ENCODE data around the gene CIART. TPM values are rescaled to one million over a fixed set of nuclear protein-coding genes. Genes with fewer than 3 reads are reported as not detected.

CIART gene
- total and polyA plus RNA-seq, 10 of the 15 experiments (the other 5 are each of a cell fraction or from before 2014, with no cell fraction given), result 0.44 to 1.4 (median 0.67) TPM

DNA sequence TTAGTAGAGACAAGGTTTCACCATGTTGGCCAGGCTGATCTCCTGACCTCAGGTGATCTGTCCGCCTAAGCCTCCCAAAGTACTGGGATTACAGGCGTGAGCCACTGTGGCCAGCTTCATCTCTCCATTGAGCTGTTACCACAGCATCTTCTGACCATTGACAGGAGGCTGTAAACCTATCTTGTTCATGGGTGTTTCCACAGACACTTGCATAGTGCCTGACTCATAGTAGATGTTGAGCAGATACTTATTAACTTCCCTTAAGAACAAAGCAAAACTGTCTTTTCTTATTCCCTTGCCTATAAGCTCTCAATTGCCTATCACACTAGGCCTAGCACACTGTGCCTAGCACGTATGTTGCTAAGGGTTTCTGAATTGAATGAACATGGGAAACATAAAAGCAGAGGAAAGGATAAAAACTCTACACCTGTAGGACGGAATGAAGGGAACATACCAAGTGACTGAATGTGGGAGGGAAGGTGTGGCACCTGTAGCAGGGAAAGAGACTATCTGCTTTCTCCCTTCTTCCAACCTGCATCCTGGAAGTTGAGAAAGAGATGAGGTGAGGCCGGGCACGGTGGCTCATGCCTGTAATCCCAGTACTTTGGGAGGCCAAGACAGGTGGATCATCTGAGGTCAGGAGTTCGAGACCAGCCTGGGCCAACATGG lies 10.9 kb upstream of the CIART start:
- FAIRE-seq, result no peak
- ChIA-PET CTCF (interaction anchor here (0.6 to 4.3 kb wide), 3 partner anchors 10 to 19 kb away, joined by 3 to 29 read pairs (median 14); partner anchors contain the start of gene CIART), POLR2A (interaction anchor here (1.7 to 1.8 kb wide), 2 partner anchors 9 to 92 kb away, joined by 4 to 6 read pairs; partner anchors contain the start of gene RPRD2), SMC1A (ENCODE audit: uncharacterized antibody, unreplicated experiment) (interaction anchor here (1.3 to 2.4 kb wide), 2 partner anchors 10 to 15 kb away, joined by 5 to 6 read pairs; no protein-coding TSS in a partner anchor), RAD21 (ENCODE audit: unreplicated experiment) (no interaction called here)
- no peaks in the 10 kb centered on the region for H3K9me3 ChIP-seq (replicated peaks; ENCODE audit: control insufficient read depth, insufficient read depth, low read length)
- no peak overlapping the region for H3K4me3 ChIP-seq
- H3K4me1 ChIP-seq (ENCODE audit: control insufficient read depth, insufficient read depth, low read length), result peaks cover 13% of the 10 kb centered on the region
- BruUV-seq (replicated peaks), result no TSS peak
- no peak overlapping the region for H3K4me2 ChIP-seq (ENCODE audit: control insufficient read depth, insufficient read depth)
- no peaks in the 10 kb centered on the region for H3K27me3 ChIP-seq (replicated peaks in 1 of 2; ENCODE audit: control insufficient read depth in 2 of 2, insufficient read depth in 2 of 2, low read length in 1 of 2)
- in situ Hi-C loops (cut with MboI), result no loop called here
- no peak for TF ChIP-seq BMI1 (IDR thresholded peaks at IDR 0.05; ENCODE audit: borderline replicate concordance)
- TF ChIP-seq IRF4 (IDR thresholded peaks at IDR 0.05; ENCODE audit: low read depth, low read length), result no peak
- no peak for TF ChIP-seq SREBF2 (IDR thresholded peaks at IDR 0.05; ENCODE audit: low read length)
- TF ChIP-seq NFXL1 (IDR thresholded peaks at IDR 0.05; ENCODE audit: borderline replicate concordance), result no peak
- no peak for TF ChIP-seq MTA3 (IDR thresholded peaks at IDR 0.05; ENCODE audit: borderline replicate concordance, low read length)
- no peak for TF ChIP-seq IKZF2 (IDR thresholded peaks at IDR 0.05)
- TF ChIP-seq ETV6 (conservative IDR thresholded peaks at IDR 0.05 in 1 of 2, IDR thresholded peaks at IDR 0.05 in 1 of 2; ENCODE audit: borderline replicate concordance in 1 of 2, low read depth in 1 of 2), result no peak
- TF ChIP-seq POLR2AphosphoS2 (IDR thresholded peaks at IDR 0.05; ENCODE audit: low read depth, low read length), result no peak
- TF ChIP-seq CBX5 (IDR thresholded peaks at IDR 0.05; ENCODE audit: low read depth), result no peak
- TF ChIP-seq PAX8 (IDR thresholded peaks at IDR 0.05), result no peak
- no peak for TF ChIP-seq BCL11A (IDR thresholded peaks at IDR 0.05; ENCODE audit: low read depth, low read length)
- TF ChIP-seq POLR2A (IDR thresholded peaks at IDR 0.05; ENCODE audit: low read depth, low read length), result no peak
- TF ChIP-seq EGR1 (IDR thresholded peaks at IDR 0.05; ENCODE audit: borderline replicate concordance in 1 of 2, low read depth in 2 of 2, low read length in 2 of 2), result no peak
- no peak for TF ChIP-seq ZNF384 (IDR thresholded peaks at IDR 0.05; ENCODE audit: borderline replicate concordance, low read depth, low read length)
- no peak overlapping the region for H2AFZ ChIP-seq (ENCODE audit: control insufficient read depth, low read depth, low read length)
- peaks cover 26% of the 10 kb centered on the region for H3K79me2 ChIP-seq (ENCODE audit: control insufficient read depth, insufficient read depth, low read length)
- WGBS (ENCODE audit: insufficient coverage, insufficient replicate concordance, low lambda C conversion rate, missing lambda C conversion rate), result 95% methylated on average over 7 of the region's 7 CpGs
- ATAC-seq, result no peak
- no peak for DNase-seq (ENCODE audit: low read depth, low spot score)
- H4K20me1 ChIP-seq (ENCODE audit: control insufficient read depth, insufficient read depth), result no peaks in the 10 kb centered on the region
- H3K36me3 ChIP-seq (ENCODE audit: control insufficient read depth in 2 of 2, insufficient read depth in 2 of 2, low read length in 1 of 2), result 0 out of 4 replicates have a peak, but pooled peaks cover 0 to 2% of the 10 kb centered on the region in 2 experiments
- no peak overlapping the region for H3K27ac ChIP-seq (ENCODE audit: control insufficient read depth, insufficient read depth)
- no peak overlapping the region for H3K9ac ChIP-seq (ENCODE audit: control insufficient read depth, insufficient read depth, low read length)
- intact Hi-C loops (cut with micrococcal nuclease; ENCODE audit: unreplicated experiment), result loop anchor here (5.0 kb wide), 1 partner anchor 34 kb away; the partner anchor contains the start of gene ANP32E
